Loucy (cell line): Measurements from ENCODE around the gene ZNF48.

Source experiments
- CTCF ChIP-seq: fragments of 200-600 bp; sonication (generic); conservative IDR thresholded peaks from 2 replicates; pipeline ENCODE4 v1.5.1; 2014; ENCODE audit warnings: mild to moderate bottlenecking, antibody characterized with exemption, low read length
- EZH2phosphoT487 ChIP-seq: fragments of 200-600 bp; IDR thresholded peaks from 2 replicates; pipeline ENCODE4 v1.6.1; 2018; ENCODE audit warnings: antibody characterized with exemption, mild to moderate bottlenecking, moderate library complexity, borderline replicate concordance

- no peak for TF ChIP-seq CTCF
- no peak for TF ChIP-seq EZH2phosphoT487
Measured at GRCh38 chr16:30395992-30396585, 869 bp downstream of the ZNF48 start.
